Panc1 (cell line): ENCODE measurements around the gene CEP135. TPM values are rescaled to one million over a fixed set of nuclear protein-coding genes. Genes with fewer than 3 reads are reported as not detected.

Experiments used
- ATAC-seq: fragments of 200-7000 bp; cut with Tn5 transposase; 2 replicates; pipeline ENCODE4 v1.9.1; 2020; ENCODE audit warnings: mild to moderate bottlenecking, moderate library complexity
- BruUV-seq: library from RNA; stranded (reverse); fragments of 400-500 nt; replicated peaks from 2 replicates; lab custom pipeline; 2021; lab: Mats Ljungman, UMichigan
- CTCF ChIA-PET: fragments of 300-600 bp; sonication (Branson Sonifier 250); formaldehyde crosslinking; loops from one replicate; lab custom pipeline; 2022; ENCODE audit warnings: antibody characterized with exemption; lab: Charles Lee
- POLR2A ChIA-PET: fragments of 300-600 bp; sonication (Branson Sonifier 250); formaldehyde crosslinking; loops from one replicate; lab custom pipeline; 2022; ENCODE audit warnings: antibody characterized with exemption; lab: Charles Lee
- DNase-seq: peaks from one replicate; pipeline ENCODE4 v3.0.0-alpha.2; 2010; ENCODE audit warnings: low read depth, low spot score
- H3K27ac ChIP-seq: 2 replicates; pipeline ENCODE4 v1.5.1; 2011; ENCODE audit warnings: mild to moderate bottlenecking, low read length, inconsistent platforms
- H3K27me3 ChIP-seq: fragments of 200-500 bp; sonication (Bioruptor generic); 2 replicates; pipeline ENCODE4 v1.6.0; 2014; ENCODE audit warnings: low read length, inconsistent platforms; ENCODE audit not compliant: control insufficient read depth, insufficient read depth
- H3K36me3 ChIP-seq: fragments of 200-500 bp; sonication (Bioruptor generic); 2 replicates; pipeline ENCODE4 v1.5.1; 2014; ENCODE audit warnings: inconsistent platforms, mild to moderate bottlenecking, low read length, moderate library complexity; ENCODE audit not compliant: control insufficient read depth, insufficient read depth
- H3K4me1 ChIP-seq: 2 replicates; pipeline ENCODE4 v1.5.1; 2011; ENCODE audit warnings: inconsistent platforms, mild to moderate bottlenecking, low read length, moderate library complexity; ENCODE audit not compliant: control insufficient read depth, insufficient read depth
- H3K4me3 ChIP-seq, 2 experiments: 2 replicates each; pipeline ENCODE4 v1.5.1; 2011 to 2012; ENCODE audit warnings: low read depth in 2 of 2, low read length in 2 of 2, mild to moderate bottlenecking in 2 of 2, inconsistent platforms in 1 of 2, moderate library complexity in 1 of 2
- H3K9me3 ChIP-seq: fragments of 200-500 bp; sonication (Bioruptor generic); 2 replicates; pipeline ENCODE4 v1.5.1; 2014; ENCODE audit warnings: low read depth, mild to moderate bottlenecking, inconsistent platforms, low read length, moderate library complexity; ENCODE audit not compliant: control insufficient read depth, insufficient read depth
- CTCF ChIP-seq: fragments of 450-650 bp; IDR thresholded peaks from 2 replicates; pipeline ENCODE4 v1.5.1; 2017; ENCODE audit warnings: mild to moderate bottlenecking
- POLR2AphosphoS5 ChIP-seq: IDR thresholded peaks from 2 replicates; pipeline ENCODE4 v1.6.1; 2012; ENCODE audit warnings: mild to moderate bottlenecking, low read depth, low read length, moderate library complexity
- REST ChIP-seq, 2 experiments: IDR thresholded peaks; 2 replicates each; pipeline ENCODE4 v1.6.1; 2011 to 2012; ENCODE audit warnings: low read depth in 2 of 2, control low read depth in 1 of 2, low read length in 1 of 2, mild to moderate bottlenecking in 1 of 2, moderate library complexity in 1 of 2; ENCODE audit not compliant: insufficient read depth in 1 of 2
- SIN3A ChIP-seq: IDR thresholded peaks from 2 replicates; pipeline ENCODE4 v1.6.1; 2012; ENCODE audit warnings: low read depth, mild to moderate bottlenecking, low read length, moderate library complexity, borderline replicate concordance; ENCODE audit not compliant: insufficient read depth
- TCF7L2 ChIP-seq: IDR thresholded peaks from 2 replicates; pipeline ENCODE4 v1.6.1; 2011; ENCODE audit warnings: mild to moderate bottlenecking, low read depth, low read length, inconsistent platforms
- in situ Hi-C: cut with HindIII; loops from 2 replicates; pipeline ENCODE4 v1.10.0; 2016; ENCODE audit warnings: low sequenced_read_pairs, low pct_unique_long_range_greater_than_20kb
- intact Hi-C: fragments of 100-400 bp; cut with micrococcal nuclease; formaldehyde crosslinking; loops from one replicate; pipeline ENCODE4 v1.10.0; 2022; ENCODE audit not compliant: unreplicated experiment
- total RNA-seq: library from RNA; stranded (reverse); gene quantifications from one replicate; pipeline ENCODE4 v1.2.1, GENCODE V29; 2021; ENCODE audit not compliant: unreplicated experiment

CEP135 gene
- total RNA-seq, 1 experiment from 2014 or later, result 9.5 TPM

GRCh38 chr4:55982976-55983375, 34.2 kb downstream of the CEP135 start:
- H3K27me3 ChIP-seq, result no peaks in the 10 kb centered on the region
- no TSS peak for BruUV-seq
- H3K27ac ChIP-seq, result no peak overlapping the region
- no peaks in the 10 kb centered on the region; the same call in 1 of the 2 replicates for H3K36me3 ChIP-seq
- no peaks in the 10 kb centered on the region for H3K9me3 ChIP-seq
- TF ChIP-seq CTCF (no peak), SIN3A (no peak), REST (IDR thresholded peaks at IDR 0.05; ENCODE audit: insufficient read depth in 1 of 2, low read depth in 2 of 2, low read length in 1 of 2) (no peak)
- no peak for DNase-seq
- no peaks in the 10 kb centered on the region for H3K4me1 ChIP-seq
- ChIA-PET POLR2A (no interaction called here), CTCF (no interaction called here)
- ATAC-seq, result no peak
- in situ Hi-C loops (no loop called here), intact Hi-C loops (no loop called here)
- H3K4me3 ChIP-seq, result no peak overlapping the region

- Histone ChIP-seq H3K4me1 (no peaks in the 10 kb centered on the region), H3K9me3 (no peaks in the 10 kb centered on the region), H3K36me3 (no peaks in the 10 kb centered on the region; the same call in 1 of the 2 replicates), H3K27ac (no peak overlapping the region), H3K27me3 (no peaks in the 10 kb centered on the region), H3K4me3 (no peak overlapping the region)
- in situ Hi-C loops, result no loop called here
- CTCF ChIA-PET, result no interaction called here
- no peak for DNase-seq
- no TSS peak for BruUV-seq
- no peak for TF ChIP-seq SIN3A
- no peak for TF ChIP-seq POLR2AphosphoS5
- no peak for TF ChIP-seq REST (IDR thresholded peaks at IDR 0.05; ENCODE audit: insufficient read depth in 1 of 2, low read depth in 2 of 2, low read length in 1 of 2)
- TF ChIP-seq TCF7L2, result no peak
- no peak for TF ChIP-seq CTCF
- intact Hi-C loops, result no loop called here
- POLR2A ChIA-PET, result no interaction called here
- ATAC-seq, result no peak
These were observed 41.0 kb downstream of the CEP135 start for GRCh38 chr4:55989766-55990165.
